Measurements from ENCODE around the gene PTPRG.

DNA sequence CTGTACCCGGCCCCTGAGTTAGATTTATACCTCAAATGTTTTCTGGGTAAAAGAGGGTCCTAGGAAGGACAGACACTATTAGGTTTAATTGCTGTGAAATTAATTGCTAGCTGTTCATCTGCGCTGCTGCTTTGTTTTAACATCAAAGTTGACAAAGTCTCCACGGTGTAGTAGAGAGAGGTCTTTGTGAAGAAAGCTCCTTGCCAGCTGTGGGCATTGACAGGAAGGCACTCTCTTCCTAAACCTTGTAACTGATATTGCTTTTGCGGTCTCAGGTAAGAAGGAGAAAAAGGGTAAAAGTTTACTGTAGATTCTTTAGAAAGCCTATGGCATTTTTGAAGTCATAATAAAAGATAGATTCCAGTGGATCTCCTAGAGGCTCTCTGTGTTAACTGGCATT lies 68.1 kb downstream of the PTPRG start:
- TF ChIP-seq CTCF (IDR thresholded peaks at IDR 0.05) (no peak), POLR2A (IDR thresholded peaks at IDR 0.05) (no peak)
